CD4-positive, alpha-beta T cell treated with Interleukin-10 for 1 hour (primary cell): ENCODE results near the gene TMEM200B.
"Not testable (repeated sequence)": the region's sequence is repeated elsewhere in the genome, so short reads cannot be mapped to it uniquely, and the experiment has no call there.

Experiments used
- DNase-seq: peaks from one replicate; pipeline ENCODE4 v3.0.0-alpha.2; 2020

Gene TMEM200B

GRCh38 chr1:29133861-29134694, 10.4 kb upstream of the TMEM200B start:
- DNase-seq, result no peak

- not testable (repeated sequence) for DNase-seq
Measured at GRCh38 chr1:29131056-29131455, 7.4 kb upstream of the TMEM200B start.

- no peak for DNase-seq
Measured at GRCh38 chr1:29129916-29130315, 6.2 kb upstream of the TMEM200B start.

- no peak for DNase-seq
Measured at GRCh38 chr1:29128739-29129138, 5.0 kb upstream of the TMEM200B start.

- no peak for DNase-seq
Measured at GRCh38 chr1:29126198-29126597, 2.5 kb upstream of the TMEM200B start.

- no peak for DNase-seq
Measured at GRCh38 chr1:29125788-29126187, 2.1 kb upstream of the TMEM200B start.

- no peak for DNase-seq
Measured at GRCh38 chr1:29125237-29125641, 1.5 kb upstream of the TMEM200B start.

GRCh38 chr1:29124366-29125236, 898 bp upstream of the TMEM200B start:
- DNase-seq, result peak; percentile 52

- DNase-seq, result peak; percentile 22
Measured at GRCh38 chr1:29123053-29123886, 433 bp downstream of the TMEM200B start.

GRCh38 chr1:29122682-29123052, 1.0 kb downstream of the TMEM200B start:
- DNase-seq, result no peak

GRCh38 chr1:29121936-29122681, 1.6 kb downstream of the TMEM200B start:
- DNase-seq, result peak; percentile 11

- no peak for DNase-seq
Measured at GRCh38 chr1:29121516-29121935, 2.2 kb downstream of the TMEM200B start.

GRCh38 chr1:29120947-29121485, 2.7 kb downstream of the TMEM200B start:
- peak; percentile 69 for DNase-seq

GRCh38 chr1:29120367-29120766, 3.3 kb downstream of the TMEM200B start:
- DNase-seq, result no peak

GRCh38 chr1:29119121-29119929, 4.4 kb downstream of the TMEM200B start:
- DNase-seq, result no peak

- no peak for DNase-seq
Measured at GRCh38 chr1:29117381-29117780, 6.3 kb downstream of the TMEM200B start.

- no peak for DNase-seq
Measured at GRCh38 chr1:29114654-29115053, 9.0 kb downstream of the TMEM200B start.

- DNase-seq, result no peak
Measured at GRCh38 chr1:29113413-29114117, 10.1 kb downstream of the TMEM200B start.

- DNase-seq, result no peak
Measured at GRCh38 chr1:29112705-29113412, 10.8 kb downstream of the TMEM200B start.

GRCh38 chr1:29108041-29108440, 15.7 kb downstream of the TMEM200B start:
- DNase-seq, result not testable (repeated sequence)
